ENCODE data around the gene MTNR1B.

DNA sequence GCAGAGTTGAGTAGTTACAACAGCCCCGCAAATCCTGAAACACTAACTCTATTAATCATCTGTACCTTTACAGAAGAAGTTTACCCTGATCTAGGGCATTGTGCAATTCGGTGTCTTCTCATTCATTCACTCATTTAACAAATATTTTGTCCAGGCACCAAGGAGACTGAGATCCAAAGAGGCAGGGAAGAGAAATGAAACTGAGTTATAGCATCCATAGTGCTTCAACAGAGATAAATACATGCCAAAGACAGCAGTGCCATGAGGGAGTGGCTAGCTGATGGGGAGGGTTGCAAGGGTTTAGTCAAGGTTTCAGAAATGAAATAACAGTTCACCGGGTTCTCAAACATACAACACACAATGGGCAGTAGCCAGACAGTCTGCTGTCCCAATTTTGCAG, 40.2 kb upstream of the MTNR1B start:
- TF ChIP-seq, protein P1, sequence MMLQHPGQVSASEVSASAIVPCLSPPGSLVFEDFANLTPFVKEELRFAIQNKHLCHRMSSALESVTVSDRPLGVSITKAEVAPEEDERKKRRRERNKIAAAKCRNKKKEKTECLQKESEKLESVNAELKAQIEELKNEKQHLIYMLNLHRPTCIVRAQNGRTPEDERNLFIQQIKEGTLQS (IDR thresholded peaks at IDR 0.05): no peak
- TF ChIP-seq, protein P2, sequence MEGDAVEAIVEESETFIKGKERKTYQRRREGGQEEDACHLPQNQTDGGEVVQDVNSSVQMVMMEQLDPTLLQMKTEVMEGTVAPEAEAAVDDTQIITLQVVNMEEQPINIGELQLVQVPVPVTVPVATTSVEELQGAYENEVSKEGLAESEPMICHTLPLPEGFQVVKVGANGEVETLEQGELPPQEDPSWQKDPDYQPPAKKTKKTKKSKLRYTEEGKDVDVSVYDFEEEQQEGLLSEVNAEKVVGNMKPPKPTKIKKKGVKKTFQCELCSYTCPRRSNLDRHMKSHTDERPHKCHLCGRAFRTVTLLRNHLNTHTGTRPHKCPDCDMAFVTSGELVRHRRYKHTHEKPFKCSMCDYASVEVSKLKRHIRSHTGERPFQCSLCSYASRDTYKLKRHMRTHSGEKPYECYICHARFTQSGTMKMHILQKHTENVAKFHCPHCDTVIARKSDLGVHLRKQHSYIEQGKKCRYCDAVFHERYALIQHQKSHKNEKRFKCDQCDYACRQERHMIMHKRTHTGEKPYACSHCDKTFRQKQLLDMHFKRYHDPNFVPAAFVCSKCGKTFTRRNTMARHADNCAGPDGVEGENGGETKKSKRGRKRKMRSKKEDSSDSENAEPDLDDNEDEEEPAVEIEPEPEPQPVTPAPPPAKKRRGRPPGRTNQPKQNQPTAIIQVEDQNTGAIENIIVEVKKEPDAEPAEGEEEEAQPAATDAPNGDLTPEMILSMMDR (IDR thresholded peaks at IDR 0.05; ENCODE audit: low read depth, low read length, missing input control): no peak
- TF ChIP-seq TAF1 (conservative IDR thresholded peaks at IDR 0.05) (no peak), YY1 (IDR thresholded peaks at IDR 0.05) (no peak), GABPA (IDR thresholded peaks at IDR 0.05 in 1 of 2, conservative IDR thresholded peaks at IDR 0.05 in 1 of 2) (no peak), RAD21 (IDR thresholded peaks at IDR 0.05) (no peak), FOXA2 (IDR thresholded peaks at IDR 0.05) (no peak), RXRA (IDR thresholded peaks at IDR 0.05) (no peak), SP1 (IDR thresholded peaks at IDR 0.05) (no peak), FOXA1 (IDR thresholded peaks at IDR 0.05) (no peak), NR2F2 (IDR thresholded peaks at IDR 0.05) (no peak)
- TF ChIP-seq, protein P3, sequence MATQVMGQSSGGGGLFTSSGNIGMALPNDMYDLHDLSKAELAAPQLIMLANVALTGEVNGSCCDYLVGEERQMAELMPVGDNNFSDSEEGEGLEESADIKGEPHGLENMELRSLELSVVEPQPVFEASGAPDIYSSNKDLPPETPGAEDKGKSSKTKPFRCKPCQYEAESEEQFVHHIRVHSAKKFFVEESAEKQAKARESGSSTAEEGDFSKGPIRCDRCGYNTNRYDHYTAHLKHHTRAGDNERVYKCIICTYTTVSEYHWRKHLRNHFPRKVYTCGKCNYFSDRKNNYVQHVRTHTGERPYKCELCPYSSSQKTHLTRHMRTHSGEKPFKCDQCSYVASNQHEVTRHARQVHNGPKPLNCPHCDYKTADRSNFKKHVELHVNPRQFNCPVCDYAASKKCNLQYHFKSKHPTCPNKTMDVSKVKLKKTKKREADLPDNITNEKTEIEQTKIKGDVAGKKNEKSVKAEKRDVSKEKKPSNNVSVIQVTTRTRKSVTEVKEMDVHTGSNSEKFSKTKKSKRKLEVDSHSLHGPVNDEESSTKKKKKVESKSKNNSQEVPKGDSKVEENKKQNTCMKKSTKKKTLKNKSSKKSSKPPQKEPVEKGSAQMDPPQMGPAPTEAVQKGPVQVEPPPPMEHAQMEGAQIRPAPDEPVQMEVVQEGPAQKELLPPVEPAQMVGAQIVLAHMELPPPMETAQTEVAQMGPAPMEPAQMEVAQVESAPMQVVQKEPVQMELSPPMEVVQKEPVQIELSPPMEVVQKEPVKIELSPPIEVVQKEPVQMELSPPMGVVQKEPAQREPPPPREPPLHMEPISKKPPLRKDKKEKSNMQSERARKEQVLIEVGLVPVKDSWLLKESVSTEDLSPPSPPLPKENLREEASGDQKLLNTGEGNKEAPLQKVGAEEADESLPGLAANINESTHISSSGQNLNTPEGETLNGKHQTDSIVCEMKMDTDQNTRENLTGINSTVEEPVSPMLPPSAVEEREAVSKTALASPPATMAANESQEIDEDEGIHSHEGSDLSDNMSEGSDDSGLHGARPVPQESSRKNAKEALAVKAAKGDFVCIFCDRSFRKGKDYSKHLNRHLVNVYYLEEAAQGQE (IDR thresholded peaks at IDR 0.05): no peak
- TF ChIP-seq, protein P4, sequence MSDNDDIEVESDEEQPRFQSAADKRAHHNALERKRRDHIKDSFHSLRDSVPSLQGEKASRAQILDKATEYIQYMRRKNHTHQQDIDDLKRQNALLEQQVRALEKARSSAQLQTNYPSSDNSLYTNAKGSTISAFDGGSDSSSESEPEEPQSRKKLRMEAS (IDR thresholded peaks at IDR 0.05): no peak
- TF ChIP-seq, protein P5, sequence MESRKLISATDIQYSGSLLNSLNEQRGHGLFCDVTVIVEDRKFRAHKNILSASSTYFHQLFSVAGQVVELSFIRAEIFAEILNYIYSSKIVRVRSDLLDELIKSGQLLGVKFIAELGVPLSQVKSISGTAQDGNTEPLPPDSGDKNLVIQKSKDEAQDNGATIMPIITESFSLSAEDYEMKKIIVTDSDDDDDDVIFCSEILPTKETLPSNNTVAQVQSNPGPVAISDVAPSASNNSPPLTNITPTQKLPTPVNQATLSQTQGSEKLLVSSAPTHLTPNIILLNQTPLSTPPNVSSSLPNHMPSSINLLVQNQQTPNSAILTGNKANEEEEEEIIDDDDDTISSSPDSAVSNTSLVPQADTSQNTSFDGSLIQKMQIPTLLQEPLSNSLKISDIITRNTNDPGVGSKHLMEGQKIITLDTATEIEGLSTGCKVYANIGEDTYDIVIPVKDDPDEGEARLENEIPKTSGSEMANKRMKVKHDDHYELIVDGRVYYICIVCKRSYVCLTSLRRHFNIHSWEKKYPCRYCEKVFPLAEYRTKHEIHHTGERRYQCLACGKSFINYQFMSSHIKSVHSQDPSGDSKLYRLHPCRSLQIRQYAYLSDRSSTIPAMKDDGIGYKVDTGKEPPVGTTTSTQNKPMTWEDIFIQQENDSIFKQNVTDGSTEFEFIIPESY (IDR thresholded peaks at IDR 0.05): no peak

Measured in liver (tissue), 3 donors.